HG02970 (cell line): ENCODE measurements around the gene PCDHGB6.
"Not testable (repeated sequence)": the region's sequence is repeated elsewhere in the genome, so short reads cannot be mapped to it uniquely, and the experiment has no call there.

Source experiments
- ATAC-seq: cut with Tn5 transposase; IDR thresholded peaks from one replicate; pipeline ENCODE4 v1.9.1; 2021; ENCODE audit warnings: mild to moderate bottlenecking, moderate library complexity, moderate number of reproducible peaks; ENCODE audit not compliant: unreplicated experiment, low FRiP score

The PCDHGB6 gene

DNA sequence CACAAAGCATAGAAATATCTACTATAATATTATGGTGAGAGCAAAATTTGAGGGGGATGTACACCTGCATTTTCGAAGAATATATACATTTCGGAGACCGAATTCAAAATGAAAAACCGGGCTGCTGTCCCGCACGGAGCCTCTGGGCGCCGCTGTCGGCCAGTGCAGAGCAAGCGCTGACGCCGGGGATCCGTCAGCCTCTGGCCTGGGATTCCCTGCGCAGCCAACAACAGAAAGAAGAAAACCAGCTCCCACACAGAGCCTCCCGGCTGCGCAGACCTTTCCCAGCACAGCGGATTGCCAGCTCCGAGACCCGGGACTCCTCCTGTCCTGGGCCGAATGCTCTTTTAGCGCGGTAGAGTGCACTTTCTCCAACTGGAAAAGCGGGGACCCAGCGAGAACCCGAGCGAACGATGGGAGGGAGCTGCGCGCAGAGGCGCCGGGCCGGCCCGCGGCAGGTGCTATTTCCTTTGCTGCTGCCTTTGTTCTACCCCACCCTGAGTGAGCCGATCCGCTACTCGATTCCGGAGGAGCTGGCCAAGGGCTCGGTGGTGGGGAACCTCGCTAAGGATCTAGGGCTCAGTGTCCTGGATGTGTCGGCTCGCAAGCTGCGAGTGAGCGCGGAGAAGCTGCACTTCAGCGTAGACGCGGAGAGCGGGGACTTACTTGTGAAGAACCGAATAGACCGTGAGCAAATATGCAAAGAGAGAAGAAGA lies at the start of gene PCDHGB6:
Gene PCDHGB6 (plus strand): TSS at position 232 of the 716 bp plus-strand sequence. CDS start 182 bp downstream, at position 414.
- not testable (repeated sequence) for ATAC-seq

- no peak for ATAC-seq
These were observed 47.9 kb upstream of the PCDHGB6 start, which contains the start of gene PCDHGB2 for GRCh38 chr5:141359790-141360426. Gene PCDHGB2 (plus strand): TSS chr5:141359994. CDS start chr5:141360136, 142 bp downstream.

- ATAC-seq, result no peak
These were observed 47.1 kb upstream of the PCDHGB6 start for GRCh38 chr5:141360685-141361084.

DNA sequence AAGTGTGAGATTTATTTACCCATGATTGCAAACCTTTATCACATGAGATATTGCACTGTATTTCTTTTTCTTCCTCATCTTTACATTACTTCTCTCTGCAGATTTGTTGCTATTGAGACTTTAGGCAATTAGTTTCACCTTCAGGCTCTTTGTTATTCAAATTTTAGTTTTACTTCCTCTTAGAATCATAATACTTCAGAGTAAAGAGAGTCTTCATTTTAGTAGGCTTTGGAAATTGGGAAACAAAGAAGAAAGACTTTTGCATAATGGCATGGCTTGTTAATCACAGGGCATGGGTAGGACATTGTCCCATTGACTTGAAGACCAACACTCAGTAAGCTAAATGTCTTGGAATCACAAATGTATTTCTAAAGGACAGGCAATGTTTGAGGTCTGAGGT lies 45.1 kb upstream of the PCDHGB6 start:
- ATAC-seq, result no peak

DNA sequence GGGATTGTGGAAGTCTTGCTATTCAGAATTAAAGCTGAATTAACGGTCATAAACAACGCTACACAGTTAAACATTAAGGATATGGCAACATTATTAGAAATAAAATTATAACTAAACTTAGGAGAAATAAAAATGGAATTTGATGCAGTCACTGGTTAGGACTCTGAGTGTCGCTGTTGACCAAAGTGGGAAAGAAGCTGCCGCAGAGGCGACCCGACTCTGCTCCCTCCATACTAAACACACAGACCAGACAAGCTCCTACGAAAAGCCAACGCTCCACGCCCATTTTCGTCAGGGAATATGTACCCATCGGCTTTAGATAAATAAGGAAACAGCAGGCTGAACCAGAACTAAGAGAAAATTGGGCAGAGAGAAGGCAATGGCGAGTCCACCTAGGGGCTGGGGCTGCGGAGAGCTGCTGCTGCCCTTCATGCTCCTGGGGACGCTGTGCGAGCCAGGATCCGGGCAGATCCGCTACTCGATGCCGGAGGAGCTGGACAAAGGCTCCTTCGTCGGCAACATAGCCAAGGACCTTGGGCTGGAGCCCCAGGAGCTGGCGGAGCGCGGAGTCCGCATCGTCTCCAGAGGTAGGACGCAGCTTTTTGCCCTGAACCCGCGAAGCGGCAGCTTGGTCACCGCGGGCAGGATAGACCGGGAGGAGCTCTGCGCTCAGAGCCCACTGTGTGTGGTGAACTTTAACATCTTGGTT lies 43.7 kb upstream of the PCDHGB6 start, which contains the start of gene PCDHGA5:
Gene PCDHGA5 (plus strand): TSS at position 211 of the 709 bp plus-strand sequence. CDS start 169 bp downstream, at position 380.
- ATAC-seq, result no peak

- no peak for ATAC-seq
These were observed 41.6 kb upstream of the PCDHGB6 start for GRCh38 chr5:141366016-141366896.

GRCh38 chr5:141369994-141370848 lies 37.6 kb upstream of the PCDHGB6 start, which contains the start of gene PCDHGB3:
Gene PCDHGB3 (plus strand): TSS chr5:141370242. CDS start chr5:141370395, 153 bp downstream.
- no peak for ATAC-seq

DNA sequence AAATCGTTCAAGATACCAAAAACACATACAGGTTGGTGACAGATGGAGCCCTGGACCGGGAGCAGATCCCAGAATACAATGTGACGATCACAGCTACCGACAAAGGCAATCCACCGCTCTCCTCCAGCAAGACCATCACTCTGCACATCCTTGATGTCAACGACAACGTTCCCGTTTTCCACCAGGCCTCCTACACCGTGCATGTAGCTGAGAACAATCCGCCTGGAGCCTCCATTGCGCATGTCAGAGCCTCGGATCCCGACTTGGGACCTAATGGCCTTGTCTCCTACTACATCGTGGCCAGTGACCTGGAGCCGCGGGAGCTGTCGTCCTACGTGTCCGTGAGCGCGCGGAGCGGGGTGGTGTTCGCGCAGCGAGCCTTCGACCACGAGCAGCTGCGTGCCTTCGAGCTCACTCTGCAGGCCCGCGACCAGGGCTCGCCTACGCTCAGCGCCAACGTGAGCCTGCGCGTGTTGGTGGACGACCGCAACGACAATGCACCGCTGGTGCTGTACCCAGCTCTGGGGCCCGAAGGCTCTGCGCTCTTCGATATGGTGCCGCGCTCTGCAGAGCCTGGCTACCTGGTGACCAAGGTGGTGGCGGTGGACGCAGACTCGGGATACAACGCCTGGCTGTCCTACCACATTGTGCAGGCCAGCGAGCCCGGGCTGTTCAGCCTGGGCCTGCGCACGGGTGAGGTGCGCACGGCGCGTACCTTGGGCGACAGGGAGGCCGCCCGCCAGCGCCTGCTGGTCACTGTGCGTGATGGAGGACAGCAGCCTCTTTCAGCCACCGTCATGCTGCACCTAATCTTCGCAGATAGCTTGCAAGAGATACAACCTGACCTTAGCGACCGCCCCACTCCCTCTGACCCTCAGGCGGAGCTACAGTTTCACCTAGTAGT lies 36.0 kb upstream of the PCDHGB6 start:
- no peak for ATAC-seq

- no peak for ATAC-seq
These were observed 34.0 kb upstream of the PCDHGB6 start, which contains the start of gene PCDHGA6 for GRCh38 chr5:141373673-141374317. Gene PCDHGA6 (plus strand): TSS chr5:141373891. CDS start chr5:141374084, 193 bp downstream.

GRCh38 chr5:141374627-141375026 lies 33.2 kb upstream of the PCDHGB6 start:
- no peak for ATAC-seq

- ATAC-seq, result not testable (repeated sequence)
These were observed 32.2 kb upstream of the PCDHGB6 start for GRCh38 chr5:141375444-141376155.

- no peak for ATAC-seq
These were observed 25.1 kb upstream of the PCDHGB6 start, which contains the start of gene PCDHGA7 for GRCh38 chr5:141382469-141383294. Gene PCDHGA7 (plus strand): TSS chr5:141382742. CDS start chr5:141382900, 158 bp downstream.

- ATAC-seq, result no peak
These were observed 24.5 kb upstream of the PCDHGB6 start for GRCh38 chr5:141383345-141383744.

DNA sequence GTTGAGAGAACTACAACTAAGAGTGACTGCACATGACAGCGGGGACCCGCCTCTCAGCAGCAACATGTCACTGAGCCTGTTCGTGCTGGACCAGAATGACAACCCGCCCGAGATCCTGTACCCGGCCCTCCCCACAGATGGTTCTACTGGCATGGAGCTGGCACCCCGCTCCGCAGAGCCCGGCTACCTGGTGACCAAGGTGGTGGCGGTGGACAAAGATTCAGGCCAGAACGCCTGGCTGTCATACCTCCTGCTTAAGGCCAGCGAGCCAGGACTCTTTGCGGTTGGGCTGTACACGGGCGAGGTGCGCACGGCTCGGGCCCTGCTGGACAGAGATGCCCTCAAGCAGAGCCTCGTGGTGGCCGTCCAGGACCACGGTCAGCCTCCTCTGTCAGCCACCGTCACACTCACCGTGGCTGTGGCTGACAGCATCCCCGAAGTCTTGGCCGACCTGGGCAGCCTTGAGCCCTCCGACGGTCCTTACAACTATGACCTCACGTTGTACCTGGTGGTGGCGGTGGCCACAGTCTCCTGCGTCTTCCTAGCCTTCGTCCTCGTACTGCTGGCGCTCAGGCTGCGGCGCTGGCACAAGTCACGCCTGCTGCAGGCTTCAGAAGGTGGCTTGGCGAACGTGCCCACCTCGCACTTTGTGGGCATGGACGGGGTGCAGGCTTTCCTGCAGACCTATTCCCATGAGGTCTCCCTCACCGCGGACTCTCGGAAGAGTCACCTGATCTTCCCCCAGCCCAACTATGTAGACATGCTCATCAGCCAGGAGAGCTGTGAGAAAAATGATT lies 23.2 kb upstream of the PCDHGB6 start:
- ATAC-seq, result no peak
